SU-DHL-6 (cell line): ENCODE data around the gene FBXL15.

Experiments used
- CTCF ChIP-seq: fragments of 200-600 bp; sonication (generic); IDR thresholded peaks from one replicate; pipeline ENCODE4 v1.5.1; 2017; ENCODE audit warnings: antibody characterized with exemption, mild to moderate bottlenecking, low read length, moderate library complexity; ENCODE audit not compliant: insufficient read depth, poor library complexity, severe bottlenecking
- EZH2phosphoT487 ChIP-seq: fragments of 200-600 bp; sonication (generic), shearing (Covaris generic); conservative IDR thresholded peaks from 2 replicates; pipeline ENCODE4 v1.6.1; 2018; ENCODE audit warnings: mild to moderate bottlenecking, antibody characterized with exemption, low read length, moderate library complexity, mixed read lengths

- TF ChIP-seq CTCF, result no peak
- no peak for TF ChIP-seq EZH2phosphoT487
Observed at GRCh38 chr10:102425444-102425843, 4.8 kb downstream of the FBXL15 start.
